ENCODE results near the gene ARRB2.

GRCh38 chr17:4743898-4744297 lies 33.5 kb downstream of the ARRB2 start:
- TF ChIP-seq, protein P1, sequence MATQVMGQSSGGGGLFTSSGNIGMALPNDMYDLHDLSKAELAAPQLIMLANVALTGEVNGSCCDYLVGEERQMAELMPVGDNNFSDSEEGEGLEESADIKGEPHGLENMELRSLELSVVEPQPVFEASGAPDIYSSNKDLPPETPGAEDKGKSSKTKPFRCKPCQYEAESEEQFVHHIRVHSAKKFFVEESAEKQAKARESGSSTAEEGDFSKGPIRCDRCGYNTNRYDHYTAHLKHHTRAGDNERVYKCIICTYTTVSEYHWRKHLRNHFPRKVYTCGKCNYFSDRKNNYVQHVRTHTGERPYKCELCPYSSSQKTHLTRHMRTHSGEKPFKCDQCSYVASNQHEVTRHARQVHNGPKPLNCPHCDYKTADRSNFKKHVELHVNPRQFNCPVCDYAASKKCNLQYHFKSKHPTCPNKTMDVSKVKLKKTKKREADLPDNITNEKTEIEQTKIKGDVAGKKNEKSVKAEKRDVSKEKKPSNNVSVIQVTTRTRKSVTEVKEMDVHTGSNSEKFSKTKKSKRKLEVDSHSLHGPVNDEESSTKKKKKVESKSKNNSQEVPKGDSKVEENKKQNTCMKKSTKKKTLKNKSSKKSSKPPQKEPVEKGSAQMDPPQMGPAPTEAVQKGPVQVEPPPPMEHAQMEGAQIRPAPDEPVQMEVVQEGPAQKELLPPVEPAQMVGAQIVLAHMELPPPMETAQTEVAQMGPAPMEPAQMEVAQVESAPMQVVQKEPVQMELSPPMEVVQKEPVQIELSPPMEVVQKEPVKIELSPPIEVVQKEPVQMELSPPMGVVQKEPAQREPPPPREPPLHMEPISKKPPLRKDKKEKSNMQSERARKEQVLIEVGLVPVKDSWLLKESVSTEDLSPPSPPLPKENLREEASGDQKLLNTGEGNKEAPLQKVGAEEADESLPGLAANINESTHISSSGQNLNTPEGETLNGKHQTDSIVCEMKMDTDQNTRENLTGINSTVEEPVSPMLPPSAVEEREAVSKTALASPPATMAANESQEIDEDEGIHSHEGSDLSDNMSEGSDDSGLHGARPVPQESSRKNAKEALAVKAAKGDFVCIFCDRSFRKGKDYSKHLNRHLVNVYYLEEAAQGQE (IDR thresholded peaks at IDR 0.05) = no peak
- TF ChIP-seq CTCF (IDR thresholded peaks at IDR 0.05; ENCODE audit: low read depth, low read length, missing input control) = no peak
- no peak for TF ChIP-seq RAD21 (IDR thresholded peaks at IDR 0.05)
- TF ChIP-seq TAF1 (conservative IDR thresholded peaks at IDR 0.05) = no peak
- no peak for TF ChIP-seq SP1 (IDR thresholded peaks at IDR 0.05)
- TF ChIP-seq, protein P2, sequence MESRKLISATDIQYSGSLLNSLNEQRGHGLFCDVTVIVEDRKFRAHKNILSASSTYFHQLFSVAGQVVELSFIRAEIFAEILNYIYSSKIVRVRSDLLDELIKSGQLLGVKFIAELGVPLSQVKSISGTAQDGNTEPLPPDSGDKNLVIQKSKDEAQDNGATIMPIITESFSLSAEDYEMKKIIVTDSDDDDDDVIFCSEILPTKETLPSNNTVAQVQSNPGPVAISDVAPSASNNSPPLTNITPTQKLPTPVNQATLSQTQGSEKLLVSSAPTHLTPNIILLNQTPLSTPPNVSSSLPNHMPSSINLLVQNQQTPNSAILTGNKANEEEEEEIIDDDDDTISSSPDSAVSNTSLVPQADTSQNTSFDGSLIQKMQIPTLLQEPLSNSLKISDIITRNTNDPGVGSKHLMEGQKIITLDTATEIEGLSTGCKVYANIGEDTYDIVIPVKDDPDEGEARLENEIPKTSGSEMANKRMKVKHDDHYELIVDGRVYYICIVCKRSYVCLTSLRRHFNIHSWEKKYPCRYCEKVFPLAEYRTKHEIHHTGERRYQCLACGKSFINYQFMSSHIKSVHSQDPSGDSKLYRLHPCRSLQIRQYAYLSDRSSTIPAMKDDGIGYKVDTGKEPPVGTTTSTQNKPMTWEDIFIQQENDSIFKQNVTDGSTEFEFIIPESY (IDR thresholded peaks at IDR 0.05) = no peak
- TF ChIP-seq EGR1 (IDR thresholded peaks at IDR 0.05; ENCODE audit: low read depth in 2 of 2) = no peak
- TF ChIP-seq YY1 (IDR thresholded peaks at IDR 0.05) = no peak
- TF ChIP-seq RXRA (IDR thresholded peaks at IDR 0.05) = no peak
- TF ChIP-seq MAX (IDR thresholded peaks at IDR 0.05) = no peak
- no peak for TF ChIP-seq JUND (IDR thresholded peaks at IDR 0.05)
